ENCODE data around the gene INPP4A.

INPP4A gene

DNA sequence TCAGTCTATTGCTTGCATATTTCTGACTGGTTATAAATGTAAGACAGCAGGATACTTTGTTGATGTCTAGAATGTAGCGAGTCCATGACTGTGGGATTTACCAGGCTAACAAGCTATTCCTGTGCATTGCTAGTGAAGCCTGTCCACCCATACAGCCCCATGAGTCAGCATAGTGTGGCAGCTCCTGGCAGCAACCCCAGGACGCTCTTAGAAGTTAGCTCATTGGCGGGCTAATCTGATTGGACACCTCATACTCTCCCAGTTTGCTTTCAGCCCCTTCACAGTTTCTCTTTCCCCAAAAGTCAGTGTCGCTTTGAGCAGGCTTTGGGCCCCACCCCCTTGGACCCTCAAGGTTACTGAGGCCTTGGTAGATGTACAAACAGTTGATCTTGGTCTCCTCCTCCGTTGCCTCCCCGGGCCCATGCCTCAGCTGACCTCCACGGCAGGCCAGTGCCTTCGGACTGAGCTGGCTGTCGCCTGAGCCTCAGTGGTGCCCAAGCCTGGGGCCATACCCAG, 115.7 kb downstream of the INPP4A start:
- H3K27ac ChIP-seq = no peak overlapping the region
- TF ChIP-seq, protein P1, sequence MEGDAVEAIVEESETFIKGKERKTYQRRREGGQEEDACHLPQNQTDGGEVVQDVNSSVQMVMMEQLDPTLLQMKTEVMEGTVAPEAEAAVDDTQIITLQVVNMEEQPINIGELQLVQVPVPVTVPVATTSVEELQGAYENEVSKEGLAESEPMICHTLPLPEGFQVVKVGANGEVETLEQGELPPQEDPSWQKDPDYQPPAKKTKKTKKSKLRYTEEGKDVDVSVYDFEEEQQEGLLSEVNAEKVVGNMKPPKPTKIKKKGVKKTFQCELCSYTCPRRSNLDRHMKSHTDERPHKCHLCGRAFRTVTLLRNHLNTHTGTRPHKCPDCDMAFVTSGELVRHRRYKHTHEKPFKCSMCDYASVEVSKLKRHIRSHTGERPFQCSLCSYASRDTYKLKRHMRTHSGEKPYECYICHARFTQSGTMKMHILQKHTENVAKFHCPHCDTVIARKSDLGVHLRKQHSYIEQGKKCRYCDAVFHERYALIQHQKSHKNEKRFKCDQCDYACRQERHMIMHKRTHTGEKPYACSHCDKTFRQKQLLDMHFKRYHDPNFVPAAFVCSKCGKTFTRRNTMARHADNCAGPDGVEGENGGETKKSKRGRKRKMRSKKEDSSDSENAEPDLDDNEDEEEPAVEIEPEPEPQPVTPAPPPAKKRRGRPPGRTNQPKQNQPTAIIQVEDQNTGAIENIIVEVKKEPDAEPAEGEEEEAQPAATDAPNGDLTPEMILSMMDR (IDR thresholded peaks at IDR 0.05) = no peak
- TF ChIP-seq ZFX (IDR thresholded peaks at IDR 0.05; ENCODE audit: borderline replicate concordance) = no peak

DNA sequence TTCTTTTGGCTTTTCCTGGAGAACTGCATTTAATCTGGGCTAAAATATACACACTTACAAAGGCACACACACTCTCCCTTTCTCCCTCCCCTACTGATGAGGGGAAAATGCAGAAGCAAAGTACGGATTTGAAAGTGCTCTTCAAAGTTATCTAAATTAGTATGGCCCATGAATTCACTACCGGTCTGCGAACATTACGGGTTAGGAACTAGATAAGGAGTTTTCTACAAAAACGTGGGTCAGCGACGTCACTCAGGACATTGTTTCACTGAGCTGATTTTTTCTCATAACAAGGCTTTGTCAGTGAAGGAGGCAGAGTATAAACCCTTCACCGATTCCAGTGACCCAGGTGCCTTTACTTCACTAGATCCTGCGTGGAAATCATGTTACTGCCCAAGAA, 116.4 kb downstream of the INPP4A start:
- no peak overlapping the region for H3K27ac ChIP-seq
- TF ChIP-seq, protein P1 (IDR thresholded peaks at IDR 0.05) = no peak
- TF ChIP-seq ZFX (IDR thresholded peaks at IDR 0.05; ENCODE audit: borderline replicate concordance) = no peak

DNA sequence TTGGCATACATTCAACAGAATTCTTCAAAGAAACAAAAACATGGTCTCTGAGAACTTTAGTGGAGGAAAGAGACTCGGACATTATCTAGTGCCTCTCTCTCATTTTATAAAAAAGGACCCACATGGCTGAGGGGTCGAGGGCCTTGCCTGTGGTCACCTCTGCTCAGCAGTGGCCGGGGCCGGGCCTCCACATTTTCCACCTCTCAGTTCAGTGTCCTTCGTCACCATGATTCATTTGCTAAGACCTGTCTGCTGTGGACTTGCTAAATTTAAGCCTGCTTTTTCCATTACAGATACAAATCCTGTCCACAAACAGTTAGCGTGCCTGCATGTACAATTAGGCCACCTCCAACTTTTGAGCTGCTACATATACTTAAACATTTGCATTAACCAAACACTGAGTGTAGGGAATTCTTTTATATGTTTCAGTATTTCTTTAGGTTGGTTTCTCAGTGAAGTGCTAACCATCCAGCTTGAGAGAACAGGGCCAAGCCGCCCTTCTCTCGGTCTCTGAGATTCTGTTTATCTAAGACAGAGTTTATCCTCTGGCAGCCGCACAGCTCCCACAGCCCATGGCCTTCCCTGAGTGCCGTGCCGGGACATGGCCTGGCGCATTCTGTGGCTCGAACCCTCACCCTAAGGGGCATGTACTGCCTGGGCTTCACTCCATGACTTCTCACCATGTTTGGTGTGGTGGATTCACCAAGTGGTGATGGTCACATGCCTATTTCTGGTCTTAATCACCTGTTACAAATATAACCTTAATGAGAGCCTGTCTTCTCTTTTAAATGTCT, 117.4 kb downstream of the INPP4A start:
- no peak overlapping the region for H3K27ac ChIP-seq
- TF ChIP-seq, protein P1 (IDR thresholded peaks at IDR 0.05) = no peak
- TF ChIP-seq ZFX (IDR thresholded peaks at IDR 0.05; ENCODE audit: borderline replicate concordance) = no peak

DNA sequence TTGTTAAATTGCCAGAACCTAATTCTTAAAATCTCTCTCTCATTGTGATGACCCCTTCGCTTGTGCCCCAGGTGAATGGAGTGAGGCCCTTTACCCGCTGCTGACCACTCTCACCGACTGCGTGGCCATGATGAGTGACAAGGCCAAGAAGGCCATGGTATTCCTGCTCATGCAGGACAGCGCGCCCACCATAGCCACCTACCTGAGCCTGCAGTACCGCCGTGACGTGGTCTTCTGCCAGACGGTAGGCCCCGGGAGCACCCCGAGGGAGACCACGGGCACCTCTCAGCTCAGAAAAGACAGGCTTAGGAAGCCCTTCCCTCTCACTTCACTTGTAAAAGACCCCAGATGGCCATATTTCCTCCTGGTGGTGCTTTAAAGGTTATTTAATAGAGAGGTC, 118.7 kb downstream of the INPP4A start:
- TF ChIP-seq, protein P1 (IDR thresholded peaks at IDR 0.05) = no peak
- no peak for TF ChIP-seq ZFX (IDR thresholded peaks at IDR 0.05; ENCODE audit: borderline replicate concordance)
- H3K27ac ChIP-seq = no peak overlapping the region

DNA sequence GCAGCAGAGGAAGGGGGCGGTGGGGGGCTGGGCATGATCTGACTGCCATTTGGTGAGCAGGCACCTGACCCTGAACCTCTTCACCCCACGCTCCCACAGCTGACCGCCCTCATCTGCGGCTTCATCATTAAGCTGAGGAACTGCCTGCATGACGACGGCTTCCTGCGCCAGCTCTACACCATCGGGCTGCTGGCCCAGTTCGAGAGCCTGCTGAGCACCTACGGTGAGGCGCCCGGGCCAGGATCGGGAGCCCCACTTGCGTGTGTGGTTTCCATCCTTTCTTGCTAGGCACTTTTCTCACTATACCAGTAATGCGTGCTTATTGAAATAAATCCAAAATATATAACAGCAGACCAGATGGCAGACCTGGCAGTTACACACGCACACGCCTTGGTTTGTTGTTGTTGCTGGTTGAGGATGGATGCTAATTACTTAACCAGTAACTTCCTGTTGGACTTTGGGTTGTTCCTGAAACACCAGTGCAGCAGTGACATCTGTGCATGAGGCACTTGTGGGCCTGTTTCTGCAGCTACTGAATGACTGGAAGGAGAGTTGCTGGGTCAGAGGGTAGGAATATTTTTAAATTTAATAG, 120.0 kb downstream of the INPP4A start:
- TF ChIP-seq, protein P1 (IDR thresholded peaks at IDR 0.05) = no peak
- TF ChIP-seq ZFX (IDR thresholded peaks at IDR 0.05; ENCODE audit: borderline replicate concordance) = no peak
- no peak overlapping the region for H3K27ac ChIP-seq

DNA sequence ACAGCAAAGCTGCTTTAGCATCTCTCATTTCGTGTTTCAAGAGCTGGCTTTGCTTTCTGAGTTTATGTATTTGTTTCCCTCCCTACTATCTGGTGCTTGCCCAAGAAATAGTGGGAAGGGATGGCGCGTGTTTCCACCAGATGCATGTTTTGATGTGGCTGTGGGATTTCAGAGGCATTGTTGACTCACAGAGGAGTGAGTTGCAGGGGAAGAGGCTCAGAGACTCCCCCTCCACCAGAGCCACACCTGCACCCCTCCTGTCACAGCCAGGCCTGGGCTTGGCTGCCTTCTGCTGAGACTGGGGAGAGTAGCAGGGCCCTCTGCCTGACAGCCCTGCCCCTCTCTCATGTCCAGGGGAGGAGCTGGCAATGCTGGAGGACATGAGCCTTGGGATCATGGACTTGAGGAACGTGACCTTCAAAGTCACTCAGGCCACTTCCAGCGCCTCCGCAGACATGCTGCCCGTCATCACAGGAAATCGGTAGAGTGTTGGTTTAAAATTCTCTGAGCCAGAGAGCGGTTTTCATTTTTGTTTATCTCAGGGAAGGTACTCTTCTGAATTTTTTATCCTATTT, 120.7 kb downstream of the INPP4A start:
- H3K27ac ChIP-seq = no peak overlapping the region
- TF ChIP-seq, protein P1 (IDR thresholded peaks at IDR 0.05) = no peak
- no peak for TF ChIP-seq ZFX (IDR thresholded peaks at IDR 0.05; ENCODE audit: borderline replicate concordance)

DNA sequence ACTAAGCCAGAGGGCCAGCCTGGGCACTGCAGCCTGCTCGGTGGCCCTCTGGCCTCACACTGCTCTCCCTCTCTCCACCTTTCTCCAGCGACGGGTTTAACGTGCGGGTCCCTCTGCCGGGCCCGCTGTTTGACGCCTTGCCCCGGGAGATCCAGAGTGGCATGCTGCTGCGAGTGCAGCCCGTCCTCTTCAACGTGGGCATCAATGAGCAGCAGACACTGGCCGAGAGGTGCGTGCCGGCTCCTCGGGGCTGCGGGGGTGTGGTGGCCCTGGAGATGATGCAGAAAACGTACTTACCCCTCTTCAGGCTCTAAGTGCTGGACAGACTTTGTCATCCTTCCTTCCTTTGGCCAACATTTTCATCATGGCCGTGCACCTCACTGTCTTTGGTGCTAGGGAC, 121.3 kb downstream of the INPP4A start:
- no peak overlapping the region for H3K27ac ChIP-seq
- TF ChIP-seq ZFX (IDR thresholded peaks at IDR 0.05; ENCODE audit: borderline replicate concordance) = no peak
- TF ChIP-seq, protein P1 (IDR thresholded peaks at IDR 0.05) = no peak

All from 22Rv1 (cell line).